ENCODE data around the gene TRPM2.

DNA sequence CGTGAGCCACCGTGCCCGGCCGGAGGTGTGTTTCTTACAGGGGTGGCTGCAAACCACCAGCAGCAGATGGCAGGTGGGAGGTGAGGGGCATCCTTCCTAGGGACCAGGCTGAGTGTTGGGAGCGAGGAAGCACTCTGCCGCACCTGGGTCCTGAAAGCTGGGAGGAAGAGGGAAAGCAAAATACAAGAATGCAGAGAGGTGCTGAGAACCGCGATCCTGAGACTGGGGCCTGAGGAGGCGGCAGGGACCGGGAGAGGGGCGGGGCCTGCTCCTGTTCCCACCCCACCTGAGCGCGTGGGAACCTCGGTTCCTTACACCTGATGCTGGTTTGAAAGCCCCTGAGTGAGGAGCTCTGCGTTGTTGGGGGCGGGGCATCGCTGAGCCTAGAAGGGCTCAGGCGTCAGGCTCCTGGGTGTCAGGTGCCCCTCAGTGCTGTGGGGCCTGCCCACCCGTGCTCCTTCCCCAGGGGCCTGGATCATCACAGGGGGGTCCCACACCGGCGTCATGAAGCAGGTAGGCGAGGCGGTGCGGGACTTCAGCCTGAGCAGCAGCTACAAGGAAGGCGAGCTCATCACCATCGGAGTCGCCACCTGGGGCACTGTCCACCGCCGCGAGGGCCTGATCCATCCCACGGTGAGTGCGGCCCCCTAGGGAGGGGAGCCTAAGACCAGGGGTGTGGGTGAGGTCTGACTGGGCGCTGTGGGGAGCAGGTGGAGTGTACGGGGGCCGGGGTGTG, 15.5 kb downstream of the TRPM2 start:
- TF ChIP-seq, protein P1, sequence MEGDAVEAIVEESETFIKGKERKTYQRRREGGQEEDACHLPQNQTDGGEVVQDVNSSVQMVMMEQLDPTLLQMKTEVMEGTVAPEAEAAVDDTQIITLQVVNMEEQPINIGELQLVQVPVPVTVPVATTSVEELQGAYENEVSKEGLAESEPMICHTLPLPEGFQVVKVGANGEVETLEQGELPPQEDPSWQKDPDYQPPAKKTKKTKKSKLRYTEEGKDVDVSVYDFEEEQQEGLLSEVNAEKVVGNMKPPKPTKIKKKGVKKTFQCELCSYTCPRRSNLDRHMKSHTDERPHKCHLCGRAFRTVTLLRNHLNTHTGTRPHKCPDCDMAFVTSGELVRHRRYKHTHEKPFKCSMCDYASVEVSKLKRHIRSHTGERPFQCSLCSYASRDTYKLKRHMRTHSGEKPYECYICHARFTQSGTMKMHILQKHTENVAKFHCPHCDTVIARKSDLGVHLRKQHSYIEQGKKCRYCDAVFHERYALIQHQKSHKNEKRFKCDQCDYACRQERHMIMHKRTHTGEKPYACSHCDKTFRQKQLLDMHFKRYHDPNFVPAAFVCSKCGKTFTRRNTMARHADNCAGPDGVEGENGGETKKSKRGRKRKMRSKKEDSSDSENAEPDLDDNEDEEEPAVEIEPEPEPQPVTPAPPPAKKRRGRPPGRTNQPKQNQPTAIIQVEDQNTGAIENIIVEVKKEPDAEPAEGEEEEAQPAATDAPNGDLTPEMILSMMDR (IDR thresholded peaks at IDR 0.05 in 4 of 5, conservative IDR thresholded peaks at IDR 0.05 in 1 of 5): no peak
- TF ChIP-seq POLR2A (IDR thresholded peaks at IDR 0.05): no peak
